Memory B cell (primary cell): ENCODE measurements around the gene KRTAP19-4.
"Not testable (repeated sequence)": the region's sequence is repeated elsewhere in the genome, so short reads cannot be mapped to it uniquely, and the experiment has no call there.

ENCODE experiments used
- ATAC-seq: fragments of 150-1000 bp; cut with Tn5 transposase; 2 replicates; pipeline ENCODE4 v1.10.0; 2021; ENCODE audit warnings: low read depth, mild to moderate bottlenecking, moderate library complexity
- DNase-seq, 2 donors: peaks; one replicate each; pipeline ENCODE4 v3.0.0; 2022; ENCODE audit warnings: low spot score in 2 of 2
- H3K27ac Mint-ChIP-seq: one replicate; pipeline ENCODE4 v1.8.0; 2022; ENCODE audit warnings: mild to moderate bottlenecking, moderate library complexity, mixed read lengths
- H3K27me3 Mint-ChIP-seq: one replicate; pipeline ENCODE4 v1.8.0; 2022; ENCODE audit warnings: mixed read lengths
- H3K36me3 Mint-ChIP-seq: one replicate; pipeline ENCODE4 v1.8.0; 2022; ENCODE audit warnings: mild to moderate bottlenecking, mixed read lengths
- H3K4me1 Mint-ChIP-seq: one replicate; pipeline ENCODE4 v1.8.0; 2022; ENCODE audit warnings: mixed read lengths
- H3K4me3 Mint-ChIP-seq: one replicate; pipeline ENCODE4 v1.8.0; 2022; ENCODE audit warnings: mild to moderate bottlenecking, moderate library complexity, mixed read lengths
- H3K9me3 Mint-ChIP-seq: one replicate; pipeline ENCODE4 v1.8.0; 2022; ENCODE audit warnings: mixed read lengths

The KRTAP19-4 gene, protein sequence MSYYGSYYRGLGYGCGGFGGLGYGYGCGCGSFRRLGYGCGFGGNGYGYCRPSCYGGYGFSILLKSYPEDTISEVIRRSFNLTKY

DNA sequence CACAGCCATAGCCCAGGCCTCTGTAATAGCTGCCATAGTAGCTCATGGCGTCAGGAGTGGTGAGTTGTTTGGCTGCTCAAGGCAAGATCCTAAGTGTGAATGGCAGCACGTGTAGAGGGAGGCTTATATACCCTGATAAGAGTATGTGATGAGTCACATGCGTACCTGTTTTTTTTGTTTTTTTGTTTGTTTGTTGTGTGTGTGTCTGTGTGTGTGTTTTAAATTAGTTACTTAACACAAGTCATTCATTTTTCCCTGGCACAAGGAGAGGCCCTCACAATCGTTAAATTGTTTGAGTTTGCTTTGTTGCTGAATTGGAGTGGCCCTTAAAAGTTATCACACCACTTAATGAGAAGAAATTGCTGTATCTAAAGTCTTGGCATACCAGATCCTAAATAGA lies at the start of gene KRTAP19-4:
KRTAP19-4 (minus strand) TSS at position 101 of the 400 bp plus-strand sequence; CDS start at position 46, 55 bp downstream.
- no peak for ATAC-seq
- no peaks in the 10 kb centered on the region for H3K36me3 Mint-ChIP-seq
- no peaks in the 10 kb centered on the region for H3K4me1 Mint-ChIP-seq
- no peak within 1 kb of the TSS for H3K4me3 Mint-ChIP-seq
- no peaks in the 10 kb centered on the region for H3K27me3 Mint-ChIP-seq
- DNase-seq, result no peak
- no peaks in the 10 kb centered on the region for H3K9me3 Mint-ChIP-seq
- H3K27ac Mint-ChIP-seq, result no peak within 1 kb of the TSS

DNA sequence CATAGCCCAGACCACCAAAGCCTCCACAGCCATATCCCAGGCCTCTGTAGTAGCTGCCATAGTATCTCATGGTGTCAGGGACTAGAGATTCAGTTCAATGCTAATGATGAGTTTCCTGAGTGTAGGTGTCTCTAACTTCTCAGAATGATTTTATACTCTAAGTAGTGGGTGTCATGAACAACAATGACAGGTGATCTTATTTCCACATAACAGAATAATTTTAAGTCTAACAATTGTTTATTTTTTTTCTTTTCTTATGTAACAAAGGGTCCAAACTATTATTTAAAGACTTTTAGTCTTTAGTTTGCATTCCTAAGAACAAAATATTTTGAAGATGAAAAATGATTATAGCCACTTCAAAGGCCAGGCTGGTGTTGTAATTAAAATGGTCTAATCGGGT lies 44.8 kb upstream of the KRTAP19-4 start, which contains the start of gene KRTAP19-6:
KRTAP19-6 (minus strand) TSS at position 101 of the 400 bp plus-strand sequence; CDS start at position 70, 31 bp downstream.
- Mint-ChIP-seq H3K4me1 (no peaks in the 10 kb centered on the region), H3K9me3 (peaks cover 8% of the 10 kb centered on the region), H3K27ac (no peak within 1 kb of the TSS), H3K36me3 (no peaks in the 10 kb centered on the region), H3K27me3 (no peaks in the 10 kb centered on the region), H3K4me3 (no peak within 1 kb of the TSS)
- ATAC-seq, result no peak
- no peak for DNase-seq

DNA sequence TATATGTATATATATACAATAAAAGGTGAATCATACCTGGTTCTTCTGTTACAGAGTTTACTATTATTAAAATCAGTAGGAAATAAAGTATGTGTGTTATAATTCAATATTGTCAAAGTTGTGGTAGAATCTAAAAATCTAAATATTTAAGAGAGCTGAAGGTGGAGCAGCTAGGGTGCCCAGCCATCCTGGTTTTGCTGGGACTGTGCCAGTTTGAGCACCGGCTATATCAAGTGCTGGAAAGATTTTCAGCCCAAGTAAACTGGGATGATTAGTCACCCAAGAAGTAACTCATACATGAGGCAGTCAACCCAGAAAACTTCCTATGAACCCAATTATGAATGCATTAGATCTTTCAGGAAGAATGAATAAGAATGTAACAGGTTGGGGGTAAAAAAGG lies 21.9 kb upstream of the KRTAP19-4 start:
- H3K9me3 Mint-ChIP-seq, result peaks cover 7% of the 10 kb centered on the region
- no peak overlapping the region for H3K27ac Mint-ChIP-seq
- no peak overlapping the region for H3K4me3 Mint-ChIP-seq
- DNase-seq, result no peak
- H3K4me1 Mint-ChIP-seq, result no peaks in the 10 kb centered on the region
- ATAC-seq, result no peak
- no peaks in the 10 kb centered on the region for H3K36me3 Mint-ChIP-seq
- no peaks in the 10 kb centered on the region for H3K27me3 Mint-ChIP-seq

DNA sequence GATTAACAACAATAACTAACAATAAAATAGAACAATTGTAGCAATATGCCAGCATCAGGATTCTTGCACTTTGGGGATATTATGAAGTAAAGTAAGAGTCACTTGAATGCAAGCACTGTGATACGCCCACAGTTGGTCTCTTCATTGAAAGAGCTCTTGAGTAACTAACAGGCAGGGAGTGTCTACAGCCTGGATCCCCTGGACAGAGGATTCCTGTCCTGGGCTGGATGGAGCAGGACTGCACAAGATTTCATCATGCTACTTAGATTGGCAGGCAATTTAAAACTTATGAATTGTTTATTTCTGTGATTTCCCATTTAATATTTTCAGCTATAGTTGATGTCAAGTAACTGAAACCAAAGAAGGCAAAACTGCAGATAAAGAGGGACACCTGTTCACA lies 18.7 kb upstream of the KRTAP19-4 start:
- Mint-ChIP-seq H3K27me3 (no peaks in the 10 kb centered on the region), H3K4me3 (no peak overlapping the region), H3K36me3 (no peaks in the 10 kb centered on the region), H3K4me1 (no peaks in the 10 kb centered on the region), H3K9me3 (peaks cover 7% of the 10 kb centered on the region), H3K27ac (no peak overlapping the region)
- no peak for DNase-seq
- no peak for ATAC-seq

DNA sequence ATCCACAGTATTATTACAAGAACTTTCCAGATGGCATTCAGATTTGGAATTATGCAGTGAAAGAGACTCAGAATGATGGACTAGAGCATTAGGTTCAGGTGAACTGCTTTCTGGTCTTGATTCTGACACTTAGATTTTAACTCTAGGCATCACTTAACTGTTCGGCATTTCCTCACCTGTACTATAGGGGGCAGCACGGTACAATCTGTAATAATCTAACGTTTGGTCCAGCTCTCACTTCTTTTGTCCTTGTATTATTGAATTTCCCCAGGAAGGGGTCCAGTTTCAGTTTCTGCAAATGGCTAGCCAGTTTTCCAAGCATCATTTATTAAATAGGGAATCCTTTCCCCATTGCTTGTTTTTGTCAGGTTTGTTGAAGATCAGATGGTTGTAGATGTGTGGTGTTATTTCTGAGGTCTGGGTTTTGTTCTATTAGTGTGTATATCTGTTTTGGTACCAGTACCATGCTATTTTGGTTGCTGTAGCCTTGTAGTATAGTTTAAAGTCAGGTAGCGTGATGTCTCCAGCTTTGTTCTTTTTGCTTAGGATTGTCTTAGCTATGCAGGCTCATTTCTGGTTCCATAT lies 8.7 kb upstream of the KRTAP19-4 start:
- H3K36me3 Mint-ChIP-seq, ATAC-seq, H3K4me1 Mint-ChIP-seq, H3K4me3 Mint-ChIP-seq, DNase-seq, H3K27me3 Mint-ChIP-seq, H3K9me3 Mint-ChIP-seq, H3K27ac Mint-ChIP-seq: not testable (repeated sequence)

DNA sequence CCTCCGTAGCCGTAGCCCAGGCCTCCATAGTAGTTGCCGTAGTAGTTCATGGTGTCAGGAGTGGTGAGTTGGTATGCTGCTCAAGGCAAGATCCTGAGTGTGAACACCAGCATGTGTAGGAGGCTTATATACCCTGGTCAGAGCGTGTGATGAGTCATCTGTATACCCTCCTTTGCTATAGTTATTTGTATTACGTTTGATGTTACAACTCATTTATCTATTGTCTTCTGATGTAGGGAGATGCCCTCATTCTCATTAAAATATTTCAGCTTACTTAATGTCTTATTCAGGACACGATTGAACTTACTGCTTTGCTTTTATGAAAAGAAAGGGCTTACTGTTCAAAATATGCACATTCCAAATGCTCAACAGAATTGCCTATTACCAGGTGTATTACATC lies 5.1 kb upstream of the KRTAP19-4 start, which contains the start of gene KRTAP19-5:
KRTAP19-5 (minus strand) TSS at position 101 of the 400 bp plus-strand sequence; CDS start at position 50, 51 bp downstream.
- Mint-ChIP-seq H3K27ac (no peak within 1 kb of the TSS), H3K27me3 (no peaks in the 10 kb centered on the region)

DNA sequence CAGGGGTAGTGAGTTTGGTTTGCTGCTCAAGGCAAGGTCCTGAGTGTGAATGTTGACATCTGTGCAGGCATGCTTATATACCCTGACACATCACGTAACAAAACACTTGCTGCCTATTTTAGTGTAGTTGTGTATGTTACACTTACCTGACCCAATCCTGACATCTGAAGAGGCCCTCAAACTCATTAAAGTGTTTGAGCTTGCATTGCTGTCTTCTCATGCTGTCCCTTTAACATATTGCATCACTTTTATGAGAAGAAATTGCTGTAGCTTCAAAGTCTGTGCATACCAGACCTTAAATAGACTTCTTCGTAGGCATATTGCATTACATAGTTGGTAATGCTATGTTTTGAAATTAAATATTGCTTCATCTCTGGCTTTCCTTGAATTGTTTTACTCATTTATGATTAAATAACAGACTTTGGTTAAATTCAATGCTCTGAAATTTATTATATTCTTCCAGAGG lies 5.0 kb downstream of the KRTAP19-4 start, which contains the start of gene KRTAP19-3:
KRTAP19-3 (minus strand) TSS at position 51 of the 466 bp plus-strand sequence. CDS start 56 bp downstream, outside the sequence.
- ATAC-seq (no peak), DNase-seq (no peak)
- Mint-ChIP-seq H3K36me3 (no peaks in the 10 kb centered on the region), H3K4me3 (no peak within 1 kb of the TSS), H3K4me1 (no peaks in the 10 kb centered on the region), H3K27me3 (no peaks in the 10 kb centered on the region), H3K9me3 (no peaks in the 10 kb centered on the region), H3K27ac (no peak within 1 kb of the TSS)

More for the DNA sequence above, 5.1 kb upstream of the KRTAP19-4 start, which contains the start of gene KRTAP19-5:
- H3K4me1 Mint-ChIP-seq, result no peaks in the 10 kb centered on the region
- H3K36me3 Mint-ChIP-seq, result no peaks in the 10 kb centered on the region
- H3K4me3 Mint-ChIP-seq, result no peak within 1 kb of the TSS
- no peak for DNase-seq
- no peak for ATAC-seq
- H3K9me3 Mint-ChIP-seq, result peaks cover 1% of the 10 kb centered on the region

DNA sequence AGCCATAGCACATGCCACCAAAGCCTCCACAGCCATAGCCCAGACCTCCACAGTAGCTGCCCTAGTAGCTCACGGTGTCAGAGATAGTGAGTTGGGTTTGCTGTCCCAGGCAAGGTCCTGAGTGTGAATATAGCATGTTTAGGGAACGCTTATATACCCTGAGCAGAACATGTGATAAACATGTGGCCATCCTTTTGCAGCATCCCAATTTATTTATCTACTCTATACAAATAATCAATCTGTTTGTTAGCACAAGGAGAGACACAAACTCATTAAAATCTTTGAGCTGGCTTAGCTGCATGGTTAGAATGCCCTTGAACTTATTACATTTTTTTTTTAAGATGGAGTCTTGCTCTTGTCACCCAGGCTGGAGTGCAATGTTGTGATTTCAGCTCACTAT lies 9.6 kb downstream of the KRTAP19-4 start, which contains the start of gene KRTAP19-2:
KRTAP19-2 (minus strand) TSS at position 101 of the 400 bp plus-strand sequence; CDS start at position 13, 88 bp downstream.
- H3K4me1 Mint-ChIP-seq, result no peaks in the 10 kb centered on the region
- H3K36me3 Mint-ChIP-seq, result no peaks in the 10 kb centered on the region
- peaks cover 3% of the 10 kb centered on the region for H3K9me3 Mint-ChIP-seq
- H3K27me3 Mint-ChIP-seq, result no peaks in the 10 kb centered on the region
- H3K4me3 Mint-ChIP-seq, result no peak within 1 kb of the TSS
- DNase-seq (no peak), ATAC-seq (no peak)
- no peak within 1 kb of the TSS for H3K27ac Mint-ChIP-seq

DNA sequence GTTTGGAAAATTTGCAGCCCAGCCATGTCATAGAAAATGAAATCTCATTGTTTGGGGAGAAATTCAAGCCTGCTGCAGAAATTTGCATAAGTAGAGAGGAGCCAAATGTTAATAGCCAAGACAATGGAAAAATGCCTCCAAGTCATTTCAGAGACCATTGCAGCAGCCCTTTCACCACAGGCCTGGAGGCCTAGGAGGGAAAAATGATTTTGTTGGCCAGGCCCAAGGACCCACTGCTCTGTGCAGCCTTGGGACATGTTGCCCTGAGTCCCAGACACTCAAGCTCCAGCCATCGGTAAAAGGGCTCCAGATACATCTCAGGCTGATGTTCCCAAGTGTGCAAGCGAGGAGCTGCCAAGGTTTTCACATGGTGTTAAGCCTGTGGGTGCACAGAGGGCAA lies 10.8 kb downstream of the KRTAP19-4 start:
- H3K4me1 Mint-ChIP-seq, result no peaks in the 10 kb centered on the region
- H3K4me3 Mint-ChIP-seq, result no peak overlapping the region
- ATAC-seq (no peak), DNase-seq (no peak)
- H3K36me3 Mint-ChIP-seq, result no peaks in the 10 kb centered on the region
- no peaks in the 10 kb centered on the region for H3K27me3 Mint-ChIP-seq
- H3K27ac Mint-ChIP-seq, result no peak overlapping the region
- H3K9me3 Mint-ChIP-seq, result peaks cover 3% of the 10 kb centered on the region

DNA sequence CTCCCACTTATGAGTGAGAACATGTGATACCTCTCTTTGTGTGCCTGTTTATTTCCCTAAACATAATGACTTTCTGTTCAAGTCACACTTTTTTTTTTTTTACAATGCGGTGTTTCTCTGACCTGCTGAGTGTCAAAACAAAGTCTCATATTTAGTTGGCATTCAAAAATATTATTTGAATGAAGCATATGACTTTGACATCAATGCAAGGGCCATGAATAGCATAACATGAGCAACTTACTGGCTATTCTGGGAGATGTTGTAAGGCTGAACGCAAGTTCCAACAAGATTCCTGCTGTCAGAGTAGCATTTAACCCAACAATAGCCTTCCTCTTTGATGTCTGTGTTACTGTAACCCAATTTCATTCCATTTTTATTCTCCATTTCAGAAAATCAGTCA lies 14.8 kb downstream of the KRTAP19-4 start:
- no peaks in the 10 kb centered on the region for H3K4me1 Mint-ChIP-seq
- ATAC-seq, result no peak

DNA sequence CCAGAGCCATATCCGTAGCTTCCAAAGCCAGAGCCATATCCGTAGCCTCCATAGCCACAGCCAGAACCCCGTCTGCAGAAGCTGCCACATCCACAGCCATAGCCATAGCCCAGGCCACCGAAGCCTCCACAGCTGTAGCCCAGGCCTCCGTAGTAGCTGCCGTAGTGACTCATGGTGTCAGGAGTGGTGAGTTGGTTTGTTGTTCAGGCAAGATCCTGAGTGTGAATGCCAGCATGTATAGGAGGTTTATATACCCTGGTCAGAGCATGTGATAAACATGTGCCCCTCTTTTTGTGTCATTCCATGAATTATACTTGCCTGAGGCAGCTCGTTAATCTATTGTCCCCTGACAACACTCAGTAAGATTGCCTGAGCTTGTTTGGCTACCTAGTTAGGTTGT lies 16.8 kb downstream of the KRTAP19-4 start, which contains the start of gene KRTAP19-1:
KRTAP19-1 (minus strand) TSS at position 223 of the 400 bp plus-strand sequence; CDS start at position 173, 50 bp downstream.
- no peak for DNase-seq
- Mint-ChIP-seq H3K27ac (no peak within 1 kb of the TSS), H3K27me3 (no peaks in the 10 kb centered on the region), H3K4me3 (no peak within 1 kb of the TSS), H3K36me3 (no peaks in the 10 kb centered on the region), H3K4me1 (no peaks in the 10 kb centered on the region), H3K9me3 (peaks cover 2% of the 10 kb centered on the region)
- no peak for ATAC-seq

More for the DNA sequence above, 14.8 kb downstream of the KRTAP19-4 start:
- no peaks in the 10 kb centered on the region for H3K36me3 Mint-ChIP-seq
- H3K9me3 Mint-ChIP-seq, result peaks cover 3% of the 10 kb centered on the region
- H3K27me3 Mint-ChIP-seq, result no peaks in the 10 kb centered on the region
- no peak overlapping the region for H3K4me3 Mint-ChIP-seq
- no peak overlapping the region for H3K27ac Mint-ChIP-seq
- DNase-seq, result no peak

DNA sequence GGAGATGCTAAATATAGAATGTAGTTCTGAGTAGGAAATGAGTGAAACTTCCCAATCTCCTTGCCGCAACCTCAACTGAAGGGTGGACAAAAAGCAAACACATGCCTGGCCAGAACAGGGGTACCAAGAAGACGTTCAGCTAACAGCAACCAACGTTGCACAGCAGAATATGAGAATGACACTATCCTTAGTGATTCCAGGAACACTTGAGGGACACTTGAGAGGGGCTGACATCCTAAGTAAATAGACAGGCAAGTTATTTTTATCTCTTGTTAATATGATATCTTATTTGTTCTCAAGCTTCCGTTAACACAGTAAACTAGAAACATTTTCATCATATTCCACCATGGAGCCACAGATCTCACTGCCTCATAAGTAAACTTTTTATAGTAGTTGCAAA lies 17.7 kb downstream of the KRTAP19-4 start:
- no peaks in the 10 kb centered on the region for H3K36me3 Mint-ChIP-seq
- peaks cover 2% of the 10 kb centered on the region for H3K9me3 Mint-ChIP-seq
- no peaks in the 10 kb centered on the region for H3K4me1 Mint-ChIP-seq
- DNase-seq (no peak), ATAC-seq (no peak)
- no peak overlapping the region for H3K4me3 Mint-ChIP-seq
- H3K27ac Mint-ChIP-seq, result no peak overlapping the region
- no peaks in the 10 kb centered on the region for H3K27me3 Mint-ChIP-seq

DNA sequence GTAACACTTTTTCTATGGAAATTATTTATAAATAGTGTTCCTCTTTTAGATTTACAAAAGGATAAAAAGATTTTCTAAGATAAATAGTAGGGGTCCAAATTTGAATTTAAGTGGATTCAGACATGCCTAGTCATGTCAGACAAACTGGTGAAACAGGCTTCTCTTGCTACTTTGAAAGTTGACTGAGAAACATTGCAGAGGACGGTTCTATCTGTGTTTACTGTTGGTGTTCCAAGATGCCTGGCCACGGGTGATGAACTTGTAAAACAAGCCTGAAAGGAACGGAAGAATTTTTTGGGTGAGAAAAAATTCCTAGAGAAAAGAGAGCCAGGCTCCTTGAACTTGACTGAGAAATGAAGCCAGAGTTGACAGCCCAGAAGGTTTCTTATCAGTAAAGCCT lies 19.0 kb downstream of the KRTAP19-4 start:
- H3K4me1 Mint-ChIP-seq, result no peaks in the 10 kb centered on the region

DNA sequence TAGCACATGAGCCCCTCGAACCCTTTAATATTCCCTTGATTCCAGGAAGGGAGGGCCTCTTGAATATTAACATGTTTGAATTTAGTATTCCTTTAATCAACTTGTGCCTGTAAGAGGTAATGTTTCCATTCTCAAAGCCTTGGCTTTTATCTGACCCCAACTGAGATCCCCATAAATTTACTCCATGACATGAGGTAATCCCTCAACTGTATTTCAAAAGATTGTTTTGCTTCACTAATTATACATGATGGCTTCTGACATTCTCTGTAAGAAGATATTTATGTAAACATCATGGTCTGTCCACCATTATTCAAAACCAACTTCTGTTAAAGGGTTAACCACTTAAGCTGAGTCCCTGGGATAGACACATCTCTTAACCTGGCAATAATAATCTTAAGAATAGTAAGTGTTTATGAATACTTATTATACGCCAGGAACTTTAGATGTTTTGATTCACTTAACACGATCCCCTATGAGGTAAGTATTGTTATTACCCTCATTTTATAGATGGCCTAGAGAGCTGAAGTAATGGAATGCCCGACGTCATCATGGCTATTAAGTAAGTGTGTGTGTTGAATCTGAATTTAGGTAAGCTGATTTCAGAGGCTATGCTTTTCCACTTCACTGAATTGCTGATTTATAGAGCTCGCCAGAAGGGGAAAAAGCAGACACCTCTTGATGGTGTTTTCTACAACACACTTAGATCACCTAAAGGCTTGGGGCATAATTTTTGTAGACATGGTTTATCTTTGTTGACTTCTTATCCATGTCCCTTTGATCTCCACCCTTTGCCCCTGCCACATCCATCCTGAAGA lies 27.9 kb downstream of the KRTAP19-4 start:
- no peaks in the 10 kb centered on the region for H3K4me1 Mint-ChIP-seq
- no peak overlapping the region for H3K4me3 Mint-ChIP-seq
- H3K27ac Mint-ChIP-seq, result no peak overlapping the region
- ATAC-seq (no peak), DNase-seq (no peak)
- H3K9me3 Mint-ChIP-seq, result peaks cover 6% of the 10 kb centered on the region
- no peaks in the 10 kb centered on the region for H3K27me3 Mint-ChIP-seq
- H3K36me3 Mint-ChIP-seq, result no peaks in the 10 kb centered on the region

More for the DNA sequence above, 19.0 kb downstream of the KRTAP19-4 start:
- H3K36me3 Mint-ChIP-seq, result no peaks in the 10 kb centered on the region
- H3K4me3 Mint-ChIP-seq, result no peak overlapping the region
- H3K9me3 Mint-ChIP-seq, result peaks cover 2% of the 10 kb centered on the region
- H3K27me3 Mint-ChIP-seq, result no peaks in the 10 kb centered on the region
- no peak for DNase-seq
- no peak for ATAC-seq
- H3K27ac Mint-ChIP-seq, result no peak overlapping the region
